WTC11 (cell line): Measurements from ENCODE around the gene TMEM52. TPM values are rescaled to one million over a fixed set of nuclear protein-coding genes. Genes with fewer than 3 reads are reported as not detected.

Experiments used
- ATAC-seq: fragments of 200-7000 bp; cut with Tn5 transposase; 2 replicates; pipeline ENCODE4 v1.10.0; 2021; ENCODE audit warnings: mild to moderate bottlenecking, moderate library complexity
- Bru-seq: library from RNA; stranded (reverse); fragments of 400-500 nt; gene quantifications from one replicate; lab custom pipeline; 2021; lab: Mats Ljungman, UMichigan
- CTCF ChIA-PET: fragments of 300-600 bp; sonication (Branson Sonifier 250); formaldehyde crosslinking; loops from one replicate; lab custom pipeline; 2021; ENCODE audit warnings: antibody characterized with exemption; lab: Charles Lee
- POLR2A ChIA-PET: fragments of 350-600 bp; sonication (Branson Sonifier 250); formaldehyde crosslinking; loops from one replicate; lab custom pipeline; 2021; ENCODE audit warnings: antibody characterized with exemption; lab: Charles Lee
- DNase-seq: peaks from one replicate; pipeline ENCODE4 v3.0.0; 2021; ENCODE audit warnings: low spot score
- H3K27ac Mint-ChIP-seq: 2 replicates; pipeline ENCODE4 v1.8.0; 2021; ENCODE audit warnings: mixed read lengths
- H3K27me3 Mint-ChIP-seq: 2 replicates; pipeline ENCODE4 v1.8.0; 2021; ENCODE audit warnings: low read depth, mild to moderate bottlenecking, moderate library complexity, mixed read lengths
- H3K36me3 Mint-ChIP-seq: 2 replicates; pipeline ENCODE4 v1.8.0; 2021; ENCODE audit warnings: mixed read lengths
- H3K4me1 Mint-ChIP-seq: 2 replicates; pipeline ENCODE4 v1.8.0; 2022; ENCODE audit warnings: mixed read lengths
- H3K4me3 Mint-ChIP-seq: 2 replicates; pipeline ENCODE4 v1.8.0; 2021; ENCODE audit warnings: mild to moderate bottlenecking, moderate library complexity, mixed read lengths
- H3K9me3 Mint-ChIP-seq: 2 replicates; pipeline ENCODE4 v1.8.0; 2021; ENCODE audit warnings: mixed read lengths
- ATF1 ChIP-seq: sonication (generic); formaldehyde crosslinking; IDR thresholded peaks from 2 replicates; pipeline ENCODE4 v1.8.1; 2023; ENCODE audit warnings: mild to moderate bottlenecking, moderate library complexity, missing genetic modification reagents
- CBFB ChIP-seq: sonication (generic); formaldehyde crosslinking; IDR thresholded peaks from 2 replicates; pipeline ENCODE4 v1.8.1; 2022; ENCODE audit warnings: mild to moderate bottlenecking, low read depth, missing genetic modification reagents
- CREM ChIP-seq: sonication (generic); formaldehyde crosslinking; IDR thresholded peaks from 2 replicates; pipeline ENCODE4 v1.8.1; 2022; ENCODE audit warnings: mild to moderate bottlenecking, missing genetic modification reagents, moderate library complexity
- ELF4 ChIP-seq: sonication (generic); formaldehyde crosslinking; IDR thresholded peaks from 2 replicates; pipeline ENCODE4 v1.8.1; 2022; ENCODE audit warnings: low read depth, mild to moderate bottlenecking, moderate library complexity, missing genetic modification reagents
- FOXK1 ChIP-seq: sonication (generic); formaldehyde crosslinking; IDR thresholded peaks from 2 replicates; pipeline ENCODE4 v1.8.0; 2022; ENCODE audit warnings: mild to moderate bottlenecking, moderate library complexity, missing genetic modification reagents
- MXD4 ChIP-seq: fragments of 250-450 bp; sonication (Bioruptor Pico); IDR thresholded peaks from 2 replicates; pipeline ENCODE4 v1.8.0; 2021; ENCODE audit warnings: mild to moderate bottlenecking, moderate library complexity, borderline replicate concordance
- MYBL2 ChIP-seq: sonication (generic); formaldehyde crosslinking; IDR thresholded peaks from 2 replicates; pipeline ENCODE4 v1.8.1; 2023; ENCODE audit warnings: mild to moderate bottlenecking, moderate library complexity, missing genetic modification reagents
- NFE2L1 ChIP-seq: sonication (generic); formaldehyde crosslinking; IDR thresholded peaks from 2 replicates; pipeline ENCODE4 v1.8.1; 2023; ENCODE audit warnings: missing genetic modification reagents
- NR3C1 ChIP-seq: sonication (generic); formaldehyde crosslinking; conservative IDR thresholded peaks from 2 replicates; pipeline ENCODE4 v1.8.1; 2023; ENCODE audit warnings: low read depth, mild to moderate bottlenecking, missing genetic modification reagents
- RORB ChIP-seq: fragments of 250-450 bp; sonication (Bioruptor Pico); IDR thresholded peaks from 2 replicates; pipeline ENCODE4 v1.9.0; 2021; ENCODE audit warnings: mild to moderate bottlenecking
- TCF7 ChIP-seq: sonication (generic); formaldehyde crosslinking; IDR thresholded peaks from 2 replicates; pipeline ENCODE4 v1.8.0; 2022; ENCODE audit warnings: mild to moderate bottlenecking, low read depth, missing genetic modification reagents, moderate library complexity
- TEAD1 ChIP-seq: sonication (generic); formaldehyde crosslinking; IDR thresholded peaks from 2 replicates; pipeline ENCODE4 v1.8.0; 2022; ENCODE audit warnings: mild to moderate bottlenecking, missing genetic modification reagents
- TP53 ChIP-seq: sonication (generic); formaldehyde crosslinking; IDR thresholded peaks from 2 replicates; pipeline ENCODE4 v1.8.1; 2023; ENCODE audit warnings: mild to moderate bottlenecking, missing genetic modification reagents
- ZNF138 ChIP-seq: sonication (generic); formaldehyde crosslinking; conservative IDR thresholded peaks from 2 replicates; pipeline ENCODE4 v1.8.1; 2022; ENCODE audit warnings: mild to moderate bottlenecking, moderate library complexity, missing genetic modification reagents
- ZNF232 ChIP-seq: sonication (generic); formaldehyde crosslinking; IDR thresholded peaks from 2 replicates; pipeline ENCODE4 v1.8.0; 2022; ENCODE audit warnings: mild to moderate bottlenecking, missing genetic modification reagents
- long read RNA-seq, 3 experiments: library from RNA in 1 of 3; library from capped mRNA in 1 of 3; library from polyadenylated mRNA in 1 of 3; unstranded in 2 of 3; stranded (forward) in 1 of 3; transcript quantifications; one replicate each; pipeline ENCODE4 v2.0.0, GENCODE V29; 2021
- total RNA-seq: library from RNA; stranded (reverse); gene quantifications from 3 replicates; pipeline ENCODE4 v1.2.3, GENCODE V29; 2021
- TF ChIP-seq, protein P1 (sequence below): sonication (generic); formaldehyde crosslinking; conservative IDR thresholded peaks from 2 replicates; pipeline ENCODE4 v1.8.1; 2022; ENCODE audit warnings: mild to moderate bottlenecking, missing genetic modification reagents
- TF ChIP-seq, protein P2 (sequence below): sonication (generic); formaldehyde crosslinking; IDR thresholded peaks from 2 replicates; pipeline ENCODE4 v1.8.1; 2023; ENCODE audit warnings: mild to moderate bottlenecking, missing genetic modification reagents
- TF ChIP-seq, protein P3 (sequence below): sonication (generic); formaldehyde crosslinking; IDR thresholded peaks from 2 replicates; pipeline ENCODE4 v1.8.1; 2023; ENCODE audit warnings: mild to moderate bottlenecking, moderate library complexity, missing genetic modification reagents
- TF ChIP-seq, protein P4 (sequence below): sonication (generic); formaldehyde crosslinking; IDR thresholded peaks from 2 replicates; pipeline ENCODE4 v1.8.0; 2022; ENCODE audit warnings: missing genetic modification reagents
- TF ChIP-seq, protein P5 (sequence below): sonication (generic); formaldehyde crosslinking; IDR thresholded peaks from 2 replicates; pipeline ENCODE4 v1.8.1; 2022; ENCODE audit warnings: low read depth, missing genetic modification reagents, borderline replicate concordance
- TF ChIP-seq, protein P6 (sequence below): sonication (generic); formaldehyde crosslinking; IDR thresholded peaks from 2 replicates; pipeline ENCODE4 v1.8.1; 2022; ENCODE audit warnings: mild to moderate bottlenecking, moderate library complexity, missing genetic modification reagents
- TF ChIP-seq, protein P7 (sequence below): sonication (generic); formaldehyde crosslinking; IDR thresholded peaks from 2 replicates; pipeline ENCODE4 v1.8.0; 2022; ENCODE audit warnings: mild to moderate bottlenecking, missing genetic modification reagents
- TF ChIP-seq, protein P8 (sequence below): sonication (generic); formaldehyde crosslinking; IDR thresholded peaks from 2 replicates; pipeline ENCODE4 v1.8.0; 2022; ENCODE audit warnings: mild to moderate bottlenecking, missing genetic modification reagents
- TF ChIP-seq, protein P9 (sequence below): fragments of 200-600 bp; IDR thresholded peaks from 2 replicates; pipeline ENCODE4 v1.8.0; 2022; ENCODE audit warnings: antibody characterized with exemption

TMEM52 gene
- total RNA-seq (15.0 to 21.9 TPM (median 20.0 TPM) in 3 replicates), Bru-seq, nascent RNA (percentile 47 among the genes with signal in this experiment)
- long read RNA-seq, experiment 1, partial matches to known transcripts, result 4 of 14 reads
- long read RNA-seq, experiment 1, other reads (novel, unspliced or antisense), result 4 of 14 reads
- long read RNA-seq, experiment 2, partial matches to known transcripts, result 5 of 24 reads
- long read RNA-seq, experiment 2, other reads (novel, unspliced or antisense), result 8 of 24 reads
- long read RNA-seq, experiment 3, partial matches to known transcripts, result 0 of 4 reads
- long read RNA-seq, experiment 3, other reads (novel, unspliced or antisense), result 1 of 4 reads

DNA sequence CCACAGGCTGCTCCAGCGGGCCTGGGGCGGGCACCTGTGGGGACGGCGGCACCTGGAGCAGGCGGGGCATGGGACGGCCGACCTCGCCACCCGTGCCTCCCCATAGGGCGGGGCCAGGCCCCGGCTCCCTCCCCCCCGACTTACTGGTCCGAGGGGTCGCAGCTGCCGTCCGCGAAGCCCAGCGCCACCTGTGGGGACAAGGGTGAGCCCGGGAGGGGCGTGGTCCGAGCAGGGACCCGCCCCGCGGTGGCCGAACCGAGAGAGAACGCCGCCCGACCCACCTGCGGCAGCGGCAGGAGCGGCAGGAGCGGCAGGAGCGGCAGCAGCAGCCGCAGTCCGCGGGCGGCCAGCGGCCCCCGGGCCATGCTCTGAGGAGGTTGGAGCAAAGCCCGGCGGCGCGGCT, at the start of gene TMEM52:
Gene TMEM52 (minus strand): TSS at position 379 of the 403 bp plus-strand sequence. CDS start 14 bp downstream, at position 365.
- Mint-ChIP-seq H3K9me3 (no peaks in the 10 kb centered on the region), H3K4me3 (peak within 1 kb of the TSS; percentile 65), H3K4me1 (peaks cover 7% of the 10 kb centered on the region; the same call in 1 of the 2 replicates), H3K27me3 (no peaks in the 10 kb centered on the region), H3K27ac (no peak within 1 kb of the TSS), H3K36me3 (no peaks in the 10 kb centered on the region)
- ChIA-PET CTCF (interaction anchor here (1.3 to 5.7 kb wide), 4 partner anchors 10 to 127 kb away, joined by 5 to 46 read pairs (median 16); no protein-coding TSS in a partner anchor), POLR2A (interaction anchor here (1.3 kb wide), 1 partner anchor 27 kb away, joined by 5 read pairs; no protein-coding TSS in a partner anchor)
- ATAC-seq (peak; percentile 36), DNase-seq (no peak)
- TF ChIP-seq ZNF138 (CRISPR knock-in tag) (no peak), MYBL2 (CRISPR knock-in tag) (no peak), TCF7 (no peak), FOXK1 (CRISPR knock-in tag) (0 out of 2 replicates have a peak, but pooled peaks have one; percentile 40), CREM (CRISPR knock-in tag) (no peak), NR3C1 (CRISPR knock-in tag) (no peak), RORB (CRISPR knock-in tag) (no peak), TEAD1 (CRISPR knock-in tag) (no peak), TP53 (no peak), NFE2L1 (CRISPR knock-in tag) (no peak), ELF4 (no peak), ATF1 (CRISPR knock-in tag) (no peak), ZNF232 (CRISPR knock-in tag) (peak; percentile 78; the same call in 1 of the 2 replicates), CBFB (CRISPR knock-in tag) (no peak), MXD4 (CRISPR knock-in tag) (no peak)
- TF ChIP-seq, protein P1, sequence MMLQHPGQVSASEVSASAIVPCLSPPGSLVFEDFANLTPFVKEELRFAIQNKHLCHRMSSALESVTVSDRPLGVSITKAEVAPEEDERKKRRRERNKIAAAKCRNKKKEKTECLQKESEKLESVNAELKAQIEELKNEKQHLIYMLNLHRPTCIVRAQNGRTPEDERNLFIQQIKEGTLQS (CRISPR knock-in tag), result no peak
- TF ChIP-seq, protein P2, sequence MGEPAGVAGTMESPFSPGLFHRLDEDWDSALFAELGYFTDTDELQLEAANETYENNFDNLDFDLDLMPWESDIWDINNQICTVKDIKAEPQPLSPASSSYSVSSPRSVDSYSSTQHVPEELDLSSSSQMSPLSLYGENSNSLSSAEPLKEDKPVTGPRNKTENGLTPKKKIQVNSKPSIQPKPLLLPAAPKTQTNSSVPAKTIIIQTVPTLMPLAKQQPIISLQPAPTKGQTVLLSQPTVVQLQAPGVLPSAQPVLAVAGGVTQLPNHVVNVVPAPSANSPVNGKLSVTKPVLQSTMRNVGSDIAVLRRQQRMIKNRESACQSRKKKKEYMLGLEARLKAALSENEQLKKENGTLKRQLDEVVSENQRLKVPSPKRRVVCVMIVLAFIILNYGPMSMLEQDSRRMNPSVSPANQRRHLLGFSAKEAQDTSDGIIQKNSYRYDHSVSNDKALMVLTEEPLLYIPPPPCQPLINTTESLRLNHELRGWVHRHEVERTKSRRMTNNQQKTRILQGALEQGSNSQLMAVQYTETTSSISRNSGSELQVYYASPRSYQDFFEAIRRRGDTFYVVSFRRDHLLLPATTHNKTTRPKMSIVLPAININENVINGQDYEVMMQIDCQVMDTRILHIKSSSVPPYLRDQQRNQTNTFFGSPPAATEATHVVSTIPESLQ, result no peak
- TF ChIP-seq, protein P3, sequence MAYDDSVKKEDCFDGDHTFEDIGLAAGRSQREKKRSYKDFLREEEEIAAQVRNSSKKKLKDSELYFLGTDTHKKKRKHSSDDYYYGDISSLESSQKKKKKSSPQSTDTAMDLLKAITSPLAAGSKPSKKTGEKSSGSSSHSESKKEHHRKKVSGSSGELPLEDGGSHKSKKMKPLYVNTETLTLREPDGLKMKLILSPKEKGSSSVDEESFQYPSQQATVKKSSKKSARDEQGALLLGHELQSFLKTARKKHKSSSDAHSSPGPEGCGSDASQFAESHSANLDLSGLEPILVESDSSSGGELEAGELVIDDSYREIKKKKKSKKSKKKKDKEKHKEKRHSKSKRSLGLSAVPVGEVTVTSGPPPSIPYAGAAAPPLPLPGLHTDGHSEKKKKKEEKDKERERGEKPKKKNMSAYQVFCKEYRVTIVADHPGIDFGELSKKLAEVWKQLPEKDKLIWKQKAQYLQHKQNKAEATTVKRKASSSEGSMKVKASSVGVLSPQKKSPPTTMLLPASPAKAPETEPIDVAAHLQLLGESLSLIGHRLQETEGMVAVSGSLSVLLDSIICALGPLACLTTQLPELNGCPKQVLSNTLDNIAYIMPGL (CRISPR knock-in tag), result peak; percentile 51; the same call in 1 of the 2 replicates
- TF ChIP-seq, protein P4, sequence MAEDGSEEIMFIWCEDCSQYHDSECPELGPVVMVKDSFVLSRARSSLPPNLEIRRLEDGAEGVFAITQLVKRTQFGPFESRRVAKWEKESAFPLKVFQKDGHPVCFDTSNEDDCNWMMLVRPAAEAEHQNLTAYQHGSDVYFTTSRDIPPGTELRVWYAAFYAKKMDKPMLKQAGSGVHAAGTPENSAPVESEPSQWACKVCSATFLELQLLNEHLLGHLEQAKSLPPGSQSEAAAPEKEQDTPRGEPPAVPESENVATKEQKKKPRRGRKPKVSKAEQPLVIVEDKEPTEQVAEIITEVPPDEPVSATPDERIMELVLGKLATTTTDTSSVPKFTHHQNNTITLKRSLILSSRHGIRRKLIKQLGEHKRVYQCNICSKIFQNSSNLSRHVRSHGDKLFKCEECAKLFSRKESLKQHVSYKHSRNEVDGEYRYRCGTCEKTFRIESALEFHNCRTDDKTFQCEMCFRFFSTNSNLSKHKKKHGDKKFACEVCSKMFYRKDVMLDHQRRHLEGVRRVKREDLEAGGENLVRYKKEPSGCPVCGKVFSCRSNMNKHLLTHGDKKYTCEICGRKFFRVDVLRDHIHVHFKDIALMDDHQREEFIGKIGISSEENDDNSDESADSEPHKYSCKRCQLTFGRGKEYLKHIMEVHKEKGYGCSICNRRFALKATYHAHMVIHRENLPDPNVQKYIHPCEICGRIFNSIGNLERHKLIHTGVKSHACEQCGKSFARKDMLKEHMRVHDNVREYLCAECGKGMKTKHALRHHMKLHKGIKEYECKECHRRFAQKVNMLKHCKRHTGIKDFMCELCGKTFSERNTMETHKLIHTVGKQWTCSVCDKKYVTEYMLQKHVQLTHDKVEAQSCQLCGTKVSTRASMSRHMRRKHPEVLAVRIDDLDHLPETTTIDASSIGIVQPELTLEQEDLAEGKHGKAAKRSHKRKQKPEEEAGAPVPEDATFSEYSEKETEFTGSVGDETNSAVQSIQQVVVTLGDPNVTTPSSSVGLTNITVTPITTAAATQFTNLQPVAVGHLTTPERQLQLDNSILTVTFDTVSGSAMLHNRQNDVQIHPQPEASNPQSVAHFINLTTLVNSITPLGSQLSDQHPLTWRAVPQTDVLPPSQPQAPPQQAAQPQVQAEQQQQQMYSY, result no peak
- TF ChIP-seq, protein P5, sequence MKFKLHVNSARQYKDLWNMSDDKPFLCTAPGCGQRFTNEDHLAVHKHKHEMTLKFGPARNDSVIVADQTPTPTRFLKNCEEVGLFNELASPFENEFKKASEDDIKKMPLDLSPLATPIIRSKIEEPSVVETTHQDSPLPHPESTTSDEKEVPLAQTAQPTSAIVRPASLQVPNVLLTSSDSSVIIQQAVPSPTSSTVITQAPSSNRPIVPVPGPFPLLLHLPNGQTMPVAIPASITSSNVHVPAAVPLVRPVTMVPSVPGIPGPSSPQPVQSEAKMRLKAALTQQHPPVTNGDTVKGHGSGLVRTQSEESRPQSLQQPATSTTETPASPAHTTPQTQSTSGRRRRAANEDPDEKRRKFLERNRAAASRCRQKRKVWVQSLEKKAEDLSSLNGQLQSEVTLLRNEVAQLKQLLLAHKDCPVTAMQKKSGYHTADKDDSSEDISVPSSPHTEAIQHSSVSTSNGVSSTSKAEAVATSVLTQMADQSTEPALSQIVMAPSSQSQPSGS (CRISPR knock-in tag), result no peak
- TF ChIP-seq, protein P6, sequence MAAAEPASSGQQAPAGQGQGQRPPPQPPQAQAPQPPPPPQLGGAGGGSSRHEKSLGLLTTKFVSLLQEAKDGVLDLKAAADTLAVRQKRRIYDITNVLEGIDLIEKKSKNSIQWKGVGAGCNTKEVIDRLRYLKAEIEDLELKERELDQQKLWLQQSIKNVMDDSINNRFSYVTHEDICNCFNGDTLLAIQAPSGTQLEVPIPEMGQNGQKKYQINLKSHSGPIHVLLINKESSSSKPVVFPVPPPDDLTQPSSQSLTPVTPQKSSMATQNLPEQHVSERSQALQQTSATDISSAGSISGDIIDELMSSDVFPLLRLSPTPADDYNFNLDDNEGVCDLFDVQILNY (CRISPR knock-in tag), result 0 out of 2 replicates have a peak, but pooled peaks have one; percentile 33
- TF ChIP-seq, protein P7, sequence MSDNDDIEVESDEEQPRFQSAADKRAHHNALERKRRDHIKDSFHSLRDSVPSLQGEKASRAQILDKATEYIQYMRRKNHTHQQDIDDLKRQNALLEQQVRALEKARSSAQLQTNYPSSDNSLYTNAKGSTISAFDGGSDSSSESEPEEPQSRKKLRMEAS (CRISPR knock-in tag), result peak; percentile 85; the same call in 1 of the 2 replicates
- TF ChIP-seq, protein P8, sequence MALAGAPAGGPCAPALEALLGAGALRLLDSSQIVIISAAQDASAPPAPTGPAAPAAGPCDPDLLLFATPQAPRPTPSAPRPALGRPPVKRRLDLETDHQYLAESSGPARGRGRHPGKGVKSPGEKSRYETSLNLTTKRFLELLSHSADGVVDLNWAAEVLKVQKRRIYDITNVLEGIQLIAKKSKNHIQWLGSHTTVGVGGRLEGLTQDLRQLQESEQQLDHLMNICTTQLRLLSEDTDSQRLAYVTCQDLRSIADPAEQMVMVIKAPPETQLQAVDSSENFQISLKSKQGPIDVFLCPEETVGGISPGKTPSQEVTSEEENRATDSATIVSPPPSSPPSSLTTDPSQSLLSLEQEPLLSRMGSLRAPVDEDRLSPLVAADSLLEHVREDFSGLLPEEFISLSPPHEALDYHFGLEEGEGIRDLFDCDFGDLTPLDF (CRISPR knock-in tag), result no peak
- TF ChIP-seq, protein P9, sequence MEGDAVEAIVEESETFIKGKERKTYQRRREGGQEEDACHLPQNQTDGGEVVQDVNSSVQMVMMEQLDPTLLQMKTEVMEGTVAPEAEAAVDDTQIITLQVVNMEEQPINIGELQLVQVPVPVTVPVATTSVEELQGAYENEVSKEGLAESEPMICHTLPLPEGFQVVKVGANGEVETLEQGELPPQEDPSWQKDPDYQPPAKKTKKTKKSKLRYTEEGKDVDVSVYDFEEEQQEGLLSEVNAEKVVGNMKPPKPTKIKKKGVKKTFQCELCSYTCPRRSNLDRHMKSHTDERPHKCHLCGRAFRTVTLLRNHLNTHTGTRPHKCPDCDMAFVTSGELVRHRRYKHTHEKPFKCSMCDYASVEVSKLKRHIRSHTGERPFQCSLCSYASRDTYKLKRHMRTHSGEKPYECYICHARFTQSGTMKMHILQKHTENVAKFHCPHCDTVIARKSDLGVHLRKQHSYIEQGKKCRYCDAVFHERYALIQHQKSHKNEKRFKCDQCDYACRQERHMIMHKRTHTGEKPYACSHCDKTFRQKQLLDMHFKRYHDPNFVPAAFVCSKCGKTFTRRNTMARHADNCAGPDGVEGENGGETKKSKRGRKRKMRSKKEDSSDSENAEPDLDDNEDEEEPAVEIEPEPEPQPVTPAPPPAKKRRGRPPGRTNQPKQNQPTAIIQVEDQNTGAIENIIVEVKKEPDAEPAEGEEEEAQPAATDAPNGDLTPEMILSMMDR, result no peak
